GM18499 (cell line): ENCODE results near the gene SMIM23.

ENCODE experiments used
- ATAC-seq: cut with Tn5 transposase; IDR thresholded peaks from one replicate; pipeline ENCODE4 v1.9.1; 2021; ENCODE audit warnings: moderate number of reproducible peaks; ENCODE audit not compliant: insufficient read depth, unreplicated experiment

Gene SMIM23

DNA sequence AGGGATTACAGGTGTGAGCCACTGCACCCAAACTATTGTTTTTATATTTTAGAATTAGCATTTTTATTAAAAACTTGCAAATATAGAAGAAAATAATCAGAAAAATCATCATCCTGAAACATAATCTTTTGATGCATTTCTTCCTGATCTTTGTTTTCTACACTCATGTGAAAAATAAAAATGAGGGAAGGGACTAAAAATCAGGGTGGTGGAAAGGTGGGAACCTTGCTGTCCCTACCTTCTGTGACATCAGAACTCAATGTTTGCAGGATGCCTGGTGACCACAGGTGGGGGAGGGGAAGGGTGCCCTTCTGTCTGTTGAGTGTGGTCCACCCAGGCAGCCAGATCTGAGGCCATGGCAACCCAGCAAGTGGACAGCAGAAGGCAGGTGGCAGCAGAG lies at the start of gene SMIM23:
Gene SMIM23, plus strand, starts transcription at position 301 of the 400 bp plus-strand sequence. Its CDS starts 55 bp downstream, at position 356.
- no peak for ATAC-seq

DNA sequence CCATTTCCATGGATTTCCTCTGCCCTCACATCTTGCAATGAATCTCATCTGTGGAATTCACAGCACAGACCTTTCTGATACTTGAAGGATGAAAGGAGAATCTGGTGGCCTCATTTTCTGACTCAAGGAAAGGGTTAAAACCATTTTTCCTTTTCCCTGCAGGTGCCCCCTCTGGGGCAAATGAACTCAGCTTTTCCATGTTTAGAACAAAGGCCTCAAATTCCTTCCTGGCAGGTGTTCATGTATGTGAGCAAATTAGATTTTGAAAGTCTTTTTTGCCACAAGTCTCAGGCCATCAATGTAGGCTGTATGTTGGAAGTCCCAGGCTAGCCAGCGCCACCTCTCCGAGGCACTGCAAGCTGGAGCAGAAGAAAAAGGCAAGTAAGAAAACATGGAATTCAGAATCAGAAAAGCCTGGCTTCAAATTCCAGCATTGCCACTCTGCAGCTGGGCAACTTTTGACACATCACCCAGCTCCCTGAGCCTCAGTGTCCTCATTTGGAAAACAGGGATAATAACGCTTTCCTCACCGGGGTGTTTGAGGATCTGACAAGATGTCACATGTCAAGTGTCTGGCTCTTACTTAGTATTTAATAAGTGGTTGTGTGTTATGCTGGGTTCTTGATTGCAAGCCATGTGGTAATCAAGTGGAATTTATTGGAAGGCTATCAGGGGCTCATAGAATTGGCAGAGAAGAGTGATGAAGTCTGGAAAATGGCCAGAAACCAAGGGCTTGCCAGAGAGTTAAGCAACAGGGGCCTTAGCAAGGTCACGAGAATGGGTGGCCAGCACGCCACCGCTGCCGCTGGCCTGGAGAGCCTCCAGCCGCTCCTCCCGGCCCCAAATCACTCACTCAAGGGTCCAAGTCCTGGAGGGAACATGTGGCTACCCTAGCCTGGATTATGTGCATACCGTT lies 48.4 kb upstream of the SMIM23 start:
- ATAC-seq: no peak

DNA sequence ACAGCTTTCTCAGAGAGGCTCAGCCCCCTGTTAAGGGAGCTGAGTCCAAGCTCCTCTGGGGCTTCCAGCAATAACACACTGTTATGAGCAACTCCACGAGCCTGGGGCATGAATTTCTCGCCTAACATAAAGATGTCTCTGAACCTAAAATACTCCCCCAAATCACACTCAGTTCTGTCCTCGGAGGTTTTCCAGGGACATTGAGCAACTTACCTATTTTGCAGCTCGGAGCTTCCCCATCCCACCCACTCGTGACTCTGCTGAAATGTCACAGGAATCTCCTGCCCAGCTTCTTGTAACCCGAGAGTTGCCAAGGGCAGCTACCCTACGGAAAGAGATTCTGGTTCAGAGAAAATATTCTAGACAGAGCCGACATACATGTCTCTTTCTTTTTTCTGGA lies 47.1 kb upstream of the SMIM23 start:
- no peak for ATAC-seq

DNA sequence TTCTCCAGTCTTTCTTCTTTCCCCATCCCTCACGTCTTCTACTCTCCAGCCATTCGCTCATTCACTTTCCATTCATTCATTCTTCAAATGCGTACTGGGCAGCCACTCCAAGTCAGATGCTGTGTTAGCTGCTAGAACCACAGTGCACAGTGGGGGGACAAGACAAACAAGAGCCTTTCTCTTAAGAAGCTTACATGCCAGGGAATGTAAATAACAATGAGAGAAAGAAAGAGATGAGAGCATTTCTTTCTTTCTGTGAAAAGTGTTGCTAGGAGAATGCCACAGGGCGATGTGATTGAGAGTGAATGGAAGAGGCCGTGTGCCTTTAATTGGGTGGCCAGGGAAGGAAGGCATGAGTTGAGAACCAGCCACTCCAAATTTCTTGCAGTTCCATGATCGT lies 46.3 kb upstream of the SMIM23 start:
- ATAC-seq: no peak

DNA sequence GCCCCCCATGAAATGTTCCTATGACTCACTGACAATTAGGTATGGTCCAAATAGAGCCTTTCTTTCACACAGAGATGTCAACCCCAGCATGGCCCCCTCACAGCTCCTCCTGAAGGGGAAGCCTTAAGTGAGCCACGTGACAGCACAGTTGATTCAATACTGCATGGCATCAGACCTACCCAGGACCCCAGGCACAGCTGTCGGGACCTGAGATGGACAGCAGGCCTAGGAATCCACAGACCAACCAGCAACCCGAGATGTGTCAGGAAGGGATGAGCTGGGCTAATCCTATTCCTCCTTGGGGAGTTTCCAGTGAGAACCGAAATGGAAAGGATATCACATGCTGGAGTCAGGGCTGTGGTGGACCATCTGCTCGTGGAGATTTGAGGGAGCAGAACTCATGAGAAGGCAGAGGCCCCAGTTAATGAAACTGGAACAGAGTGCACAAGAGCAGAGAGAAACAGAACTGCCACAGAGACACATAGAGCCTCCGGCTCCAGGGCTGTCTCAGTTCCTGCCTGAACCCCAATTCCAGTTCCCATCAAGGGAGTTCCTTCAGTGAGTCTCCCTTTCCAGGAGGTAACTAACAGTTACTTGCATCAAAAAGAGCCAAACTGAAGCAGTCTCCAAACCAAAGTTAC lies 42.1 kb upstream of the SMIM23 start:
- no peak for ATAC-seq

DNA sequence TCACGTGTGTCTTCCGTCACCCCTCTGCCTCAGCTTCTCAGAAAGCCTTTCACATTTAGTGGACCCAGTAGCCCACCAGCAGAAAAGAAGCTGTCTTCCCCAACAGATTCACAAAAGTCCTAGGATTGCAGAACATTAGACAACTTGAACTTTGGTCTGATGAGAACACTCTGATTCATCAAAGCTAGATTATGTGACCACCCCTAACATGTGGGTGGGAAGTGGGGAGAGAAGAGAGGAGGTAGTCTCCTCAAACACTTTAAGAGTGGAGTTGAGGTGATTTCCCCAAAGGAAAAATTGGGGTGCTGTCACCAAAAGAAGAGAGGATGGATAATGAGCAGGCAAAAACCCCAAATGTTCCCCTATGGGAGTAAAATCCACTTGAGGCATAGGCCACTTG lies 41.4 kb upstream of the SMIM23 start:
- ATAC-seq: no peak

DNA sequence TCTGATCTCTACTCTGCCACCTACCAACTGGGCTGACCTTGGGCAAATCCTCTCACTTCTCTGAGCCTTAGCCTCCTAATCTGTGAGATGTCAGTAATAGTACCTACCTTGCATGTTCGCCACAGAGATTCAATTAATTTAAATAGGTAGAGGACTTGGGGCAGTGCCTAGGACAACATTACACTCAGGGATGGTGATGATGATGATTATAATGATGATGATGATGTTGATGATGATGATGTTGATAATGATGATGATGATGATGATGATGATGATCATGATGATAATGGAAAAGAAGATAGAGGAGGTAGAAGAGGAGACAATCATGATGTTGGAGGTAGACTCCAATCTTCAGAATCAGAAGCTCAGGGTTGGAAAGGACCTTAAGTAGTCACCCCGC lies 40.7 kb upstream of the SMIM23 start:
- ATAC-seq: no peak

DNA sequence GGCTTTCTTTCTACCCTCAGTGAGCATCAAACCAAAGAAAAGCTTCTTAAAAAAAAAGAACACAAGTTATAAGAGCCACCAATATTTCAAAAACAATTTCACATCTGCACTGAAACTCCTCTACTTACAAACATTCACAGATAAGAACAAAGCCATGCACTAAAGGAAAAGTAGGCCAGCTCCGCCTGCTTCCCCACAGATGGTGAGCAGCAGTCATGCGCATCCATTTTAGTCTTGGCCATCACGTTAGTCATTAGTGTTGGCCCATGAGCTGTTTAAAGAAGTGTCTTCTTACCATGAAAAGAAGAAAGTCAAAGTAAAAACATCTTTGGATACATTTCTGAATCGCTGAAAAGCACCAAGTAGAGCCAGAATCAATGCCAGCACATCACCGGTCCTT lies 40.0 kb upstream of the SMIM23 start:
- ATAC-seq: no peak

DNA sequence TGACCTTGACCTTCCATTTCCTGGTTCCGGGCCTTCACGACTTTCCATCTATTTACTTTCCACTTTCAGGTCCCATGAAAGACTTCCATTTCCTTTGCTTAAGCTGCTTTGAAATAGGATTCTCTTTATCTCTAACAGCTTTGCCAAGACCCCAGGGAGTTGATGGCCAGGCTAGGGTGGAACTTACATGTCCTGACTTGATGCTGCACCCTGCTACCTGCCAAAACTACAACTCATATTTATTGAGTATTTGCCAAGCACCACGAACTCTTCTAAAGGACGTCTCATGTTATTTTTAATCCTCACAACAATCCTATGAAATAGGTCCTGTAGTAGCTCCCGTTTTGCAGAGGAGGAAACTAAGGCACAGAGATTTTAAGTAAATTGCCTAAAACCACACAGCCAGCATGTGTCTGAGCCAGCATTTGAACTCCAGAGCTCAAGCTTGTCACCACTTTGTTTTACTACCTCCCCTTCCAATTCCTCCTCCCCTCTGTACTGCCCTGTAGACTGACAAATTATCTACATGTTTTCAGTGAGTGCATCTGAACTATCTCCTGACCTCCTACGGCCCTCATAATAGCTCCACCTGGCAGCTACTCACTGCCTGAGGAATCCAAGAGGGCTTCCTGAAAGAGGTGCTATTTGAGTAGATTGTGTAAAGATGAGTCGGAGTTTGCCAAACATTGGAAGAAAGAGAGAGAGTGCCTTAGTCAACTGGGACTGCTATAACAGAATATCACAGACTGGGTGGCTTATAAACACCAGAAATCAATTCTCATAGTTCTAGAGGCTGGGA lies 38.4 kb upstream of the SMIM23 start:
- no peak for ATAC-seq

DNA sequence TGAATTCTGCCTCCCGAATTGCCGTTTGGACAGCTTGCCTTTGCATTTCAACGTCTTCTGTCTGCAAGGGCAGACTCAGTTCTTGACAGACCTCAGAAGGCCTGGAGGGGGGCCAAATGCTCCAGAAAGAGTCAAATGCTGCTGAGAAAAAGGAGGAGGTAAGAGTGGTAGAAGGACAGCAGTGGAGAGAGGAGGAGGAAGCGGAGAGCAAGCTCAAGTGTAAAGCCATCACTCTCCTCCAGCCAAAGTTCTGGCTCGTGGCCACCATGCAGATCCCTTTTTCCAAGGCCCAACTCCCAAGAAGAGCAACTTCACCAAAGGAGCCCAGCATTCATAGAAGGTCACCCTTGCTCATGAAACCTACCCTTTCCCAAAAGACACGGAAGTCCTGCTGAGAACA lies 36.9 kb upstream of the SMIM23 start:
- ATAC-seq: no peak

DNA sequence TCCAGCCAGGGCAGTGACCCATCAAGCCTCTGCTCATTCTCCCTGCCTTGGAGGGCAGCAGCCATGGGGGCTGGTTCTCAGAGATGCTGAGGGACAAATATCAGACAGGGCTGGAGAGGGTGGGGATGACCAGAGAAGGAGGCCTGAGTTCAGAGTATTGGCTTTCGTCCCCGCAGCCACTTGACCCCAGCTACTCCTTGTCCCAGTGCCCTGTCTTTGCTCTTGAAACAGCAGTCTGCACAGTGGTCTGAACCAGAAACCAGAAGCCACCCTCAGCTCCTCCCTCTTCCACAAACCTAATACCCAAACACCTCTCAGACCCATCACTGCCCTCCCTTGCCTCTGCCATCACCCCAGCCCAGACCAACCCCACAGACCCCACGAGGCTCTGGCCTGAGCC lies 36.3 kb upstream of the SMIM23 start:
- no peak for ATAC-seq

DNA sequence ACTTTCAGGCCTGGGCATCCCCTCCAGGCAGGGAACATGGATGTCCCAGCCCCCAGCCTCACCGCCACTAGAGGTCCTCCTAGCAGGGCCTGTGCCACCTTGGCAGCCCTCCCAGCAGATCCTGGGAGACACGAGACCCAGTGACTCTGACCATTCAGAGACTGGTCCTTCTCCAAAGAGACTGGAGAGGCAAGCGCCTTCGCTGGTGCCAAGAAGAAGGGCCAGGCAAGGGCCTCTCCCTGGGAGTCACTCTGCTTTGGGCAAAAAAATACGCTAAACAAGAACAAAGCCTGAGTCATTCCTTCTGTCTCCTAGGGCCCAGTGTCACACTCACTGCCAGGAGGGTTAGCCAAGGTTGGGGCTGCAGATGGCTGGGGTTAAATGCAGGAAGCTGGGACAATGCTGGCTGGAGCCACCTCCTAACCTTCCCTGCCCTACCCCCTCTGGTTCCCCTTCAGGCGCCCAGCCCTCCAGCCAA lies 35.3 kb upstream of the SMIM23 start:
- no peak for ATAC-seq

DNA sequence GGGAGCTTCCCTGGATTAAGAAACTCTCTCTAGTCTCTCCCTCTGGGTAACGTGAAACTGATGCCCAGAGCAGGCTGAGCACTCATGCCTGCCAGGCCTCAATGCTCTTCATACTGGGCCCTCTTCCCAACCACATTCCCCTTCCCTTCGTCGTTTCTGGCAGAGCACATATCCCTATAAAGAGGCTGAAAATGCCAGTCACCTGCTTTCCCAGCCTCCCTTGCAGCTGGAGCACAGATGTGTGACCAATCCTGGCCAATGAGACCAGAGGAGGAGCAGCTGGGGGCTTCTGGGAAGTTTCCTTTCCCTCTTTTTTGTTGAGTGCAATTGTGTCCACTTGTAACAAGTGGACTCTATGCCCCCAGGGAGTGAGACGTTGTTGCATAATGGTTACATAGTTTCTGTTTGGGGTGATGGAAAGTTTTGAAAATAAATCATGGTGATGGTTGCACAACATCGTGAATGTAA lies 30.2 kb upstream of the SMIM23 start:
- no peak for ATAC-seq

DNA sequence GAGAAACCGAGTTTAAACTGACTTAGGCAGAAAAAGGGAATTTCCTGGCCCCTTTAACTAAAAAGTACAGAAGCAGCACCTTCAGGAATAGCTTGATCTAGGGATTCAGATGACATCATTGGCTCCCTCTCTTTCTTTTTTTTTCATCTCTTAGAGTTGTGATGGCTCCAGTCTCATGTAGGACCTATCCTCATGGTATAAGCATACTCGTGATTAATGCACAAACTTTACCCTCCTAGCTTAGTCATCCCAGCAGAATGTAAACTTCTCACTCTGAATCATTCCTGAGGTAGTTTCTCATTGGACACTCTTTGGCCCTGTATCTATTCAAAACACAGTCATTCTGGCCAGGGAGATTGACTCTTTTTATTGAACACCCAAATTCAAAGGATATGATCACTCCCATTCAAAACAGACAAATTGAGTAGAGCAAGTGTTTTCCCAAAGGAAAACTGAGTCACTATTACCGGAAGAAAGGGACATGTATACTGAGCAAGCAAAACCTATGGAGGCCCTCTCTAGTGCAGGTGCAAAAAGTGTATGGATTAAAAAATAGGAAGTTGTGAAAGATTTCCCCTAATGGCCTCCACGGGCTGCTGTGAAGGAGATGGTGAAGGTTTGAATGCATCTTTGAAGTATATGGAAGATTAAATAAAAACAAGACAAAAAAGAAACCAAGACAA lies 27.6 kb upstream of the SMIM23 start:
- no peak for ATAC-seq

DNA sequence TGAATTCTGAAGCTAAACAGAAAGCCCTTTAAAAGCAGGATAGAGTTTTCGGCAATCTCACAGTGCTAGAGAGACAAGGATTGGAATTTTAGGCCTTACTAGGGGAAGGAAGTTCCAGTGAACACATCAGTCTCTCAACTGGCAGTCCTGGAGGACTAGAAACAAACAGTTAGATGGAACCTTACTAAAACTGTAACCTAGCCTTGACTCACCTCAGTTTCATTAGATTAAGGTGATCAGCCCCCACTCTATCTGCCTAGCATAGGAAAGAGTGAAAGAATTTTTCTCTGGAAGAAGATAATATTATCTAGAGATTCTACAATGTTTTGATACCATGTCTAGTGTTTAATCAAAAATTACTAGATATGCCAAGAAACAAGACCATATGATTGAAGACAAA lies 25.8 kb upstream of the SMIM23 start:
- ATAC-seq: no peak

DNA sequence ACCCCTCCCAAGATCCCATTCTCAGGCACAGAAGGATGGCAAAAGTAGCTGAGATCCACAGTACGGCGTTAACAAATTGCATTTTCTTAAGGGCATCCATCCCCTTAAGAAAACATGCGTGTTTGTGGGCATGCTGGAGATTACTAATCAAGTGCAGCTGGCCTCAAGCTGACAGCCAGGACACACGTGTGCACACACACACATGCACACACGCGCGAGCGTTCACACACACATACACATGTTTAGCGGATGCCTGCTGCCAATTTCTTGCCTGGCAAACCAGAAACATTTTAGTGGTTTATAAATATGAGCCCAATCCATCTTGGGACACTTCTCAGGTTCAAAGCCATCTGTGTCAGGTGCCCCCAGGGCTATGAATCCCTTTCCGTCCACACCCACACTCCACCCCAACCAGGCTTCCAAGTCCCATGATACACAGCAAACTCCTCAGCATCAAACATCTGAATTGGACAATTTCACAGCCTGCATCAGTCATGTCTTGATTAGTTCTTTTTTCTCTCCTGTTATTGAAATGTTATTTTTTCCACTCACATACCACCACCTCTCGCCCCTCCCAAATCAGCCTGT lies 23.5 kb upstream of the SMIM23 start:
- no peak for ATAC-seq

DNA sequence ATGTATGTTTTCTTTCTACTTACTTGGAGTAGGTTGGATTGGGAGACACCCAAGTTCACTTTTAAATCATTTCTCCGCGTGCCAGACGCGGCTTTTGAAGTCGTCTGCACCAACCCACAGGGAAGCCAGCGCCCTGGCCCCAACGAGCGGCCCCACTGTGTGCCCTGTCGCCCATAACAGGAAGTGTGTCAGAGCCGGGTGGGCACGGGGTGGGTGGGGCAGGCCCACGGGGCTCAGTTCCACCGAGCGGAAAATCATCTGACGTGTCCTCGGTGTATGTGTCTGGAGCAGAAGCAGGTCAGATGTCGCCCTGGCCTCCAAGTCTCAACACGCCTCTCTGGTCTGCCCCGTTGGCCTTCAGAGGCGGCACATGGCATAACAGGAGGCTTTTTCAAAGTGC lies 22.7 kb upstream of the SMIM23 start:
- ATAC-seq: no peak

DNA sequence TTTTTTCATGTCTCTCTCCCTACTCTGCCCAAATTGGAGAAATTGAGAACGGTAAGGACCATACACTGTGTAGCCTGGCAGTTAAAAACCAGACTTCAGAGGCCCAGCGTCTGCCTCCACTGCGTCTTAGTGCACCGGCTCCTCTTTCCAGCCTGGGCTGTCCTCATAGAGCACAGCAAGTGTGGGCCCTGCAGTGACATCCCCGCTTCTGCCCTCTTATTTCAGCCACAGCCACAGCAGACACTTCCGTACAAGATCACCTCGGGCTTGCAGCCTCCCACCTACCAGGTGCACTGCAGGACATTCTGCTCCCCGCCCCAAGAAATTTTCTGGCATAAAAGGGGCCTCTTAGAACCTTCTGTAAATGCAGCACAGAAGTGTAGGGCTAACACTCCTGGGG lies 21.4 kb upstream of the SMIM23 start:
- ATAC-seq: no peak

DNA sequence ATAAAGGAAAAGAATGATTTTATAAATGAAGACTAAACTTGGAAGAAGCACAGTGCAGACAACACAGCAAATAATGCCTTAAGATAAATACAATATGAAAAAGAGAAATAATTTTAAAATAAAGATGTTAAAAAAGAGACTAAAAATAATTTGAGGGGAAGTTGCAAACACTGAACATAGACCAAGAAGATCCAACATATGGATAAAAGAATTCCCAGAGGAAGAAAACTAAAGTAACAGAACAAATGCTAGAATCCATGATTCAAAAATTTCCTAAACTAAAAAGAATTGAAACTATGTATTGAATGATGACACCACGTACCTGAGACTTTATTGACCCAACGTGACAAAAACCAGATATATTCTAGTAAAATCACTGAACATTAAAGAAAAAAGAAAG lies 18.7 kb upstream of the SMIM23 start:
- ATAC-seq: no peak

DNA sequence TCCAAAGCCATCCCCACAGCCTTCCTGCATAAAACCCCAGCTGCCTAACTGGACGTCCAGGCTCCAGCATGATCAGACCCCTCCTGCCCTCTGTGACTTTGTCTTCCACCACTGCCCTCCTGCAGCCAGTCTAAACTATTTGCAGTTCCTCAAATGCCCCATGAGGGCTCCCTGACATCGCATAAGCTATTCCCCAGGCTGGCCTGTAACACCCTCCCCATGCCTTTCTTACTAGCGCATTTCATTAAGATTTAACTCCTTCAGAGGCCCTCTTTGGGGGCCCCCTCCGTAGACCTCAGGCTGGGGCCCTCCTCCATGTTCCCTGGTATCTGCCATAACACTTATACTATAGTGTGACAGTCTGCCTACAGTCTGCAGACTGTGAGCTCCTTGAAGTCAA lies 15.5 kb upstream of the SMIM23 start:
- ATAC-seq: no peak
